Stimulated activated CD4-positive, alpha-beta T cell treated with anti-CD3 and anti-CD28 coated beads, Interleukin-12 subunit alpha, Interleukin-12 subunit beta, amount 100 ng/mL, for 48 hours (primary cell): Measurements from ENCODE around the gene VEPH1.

ENCODE experiments used
- DNase-seq, 3 donors: peaks; one replicate each; pipeline ENCODE4 v3.0.0-alpha.2; 2020; ENCODE audit warnings: low read depth in 2 of 3, low spot score in 1 of 3

VEPH1 gene

GRCh38 chr3:157502916-157503595 is at the start of gene VEPH1:
TSS of gene VEPH1 (minus strand) at chr3:157503416. CDS start at chr3:157495349, 8,067 bp downstream.
- no peak for DNase-seq

- DNase-seq, result no peak
Observed at GRCh38 chr3:157551961-157552360, 48.7 kb upstream of the VEPH1 start.

GRCh38 chr3:157549498-157549897 is 46.3 kb upstream of the VEPH1 start:
- no peak for DNase-seq

GRCh38 chr3:157544501-157545130 is 41.4 kb upstream of the VEPH1 start:
- DNase-seq, result no peak

- no peak for DNase-seq
Observed at GRCh38 chr3:157543501-157544035, 40.4 kb upstream of the VEPH1 start.

GRCh38 chr3:157542711-157543500 is 39.7 kb upstream of the VEPH1 start:
- no peak for DNase-seq

- DNase-seq, result no peak
Observed at GRCh38 chr3:157541506-157542236, 38.5 kb upstream of the VEPH1 start.

GRCh38 chr3:157540656-157541055 is 37.4 kb upstream of the VEPH1 start:
- DNase-seq, result no peak

GRCh38 chr3:157535667-157536066 is 32.5 kb upstream of the VEPH1 start:
- no peak for DNase-seq

- DNase-seq, result no peak
Observed at GRCh38 chr3:157534725-157535161, 31.5 kb upstream of the VEPH1 start.

- no peak for DNase-seq
Observed at GRCh38 chr3:157533298-157534070, 30.3 kb upstream of the VEPH1 start.

- DNase-seq, result peak in 1 of 3 donors; percentile 13
Observed at GRCh38 chr3:157532529-157533297, 29.5 kb upstream of the VEPH1 start.

GRCh38 chr3:157531771-157532170 is 28.6 kb upstream of the VEPH1 start:
- no peak for DNase-seq

GRCh38 chr3:157531301-157531660 is 28.1 kb upstream of the VEPH1 start:
- no peak for DNase-seq

- DNase-seq, result no peak
Observed at GRCh38 chr3:157530637-157531300, 27.6 kb upstream of the VEPH1 start.

- DNase-seq, result no peak
Observed at GRCh38 chr3:157529751-157530150, 26.5 kb upstream of the VEPH1 start.

GRCh38 chr3:157529085-157529484 is 25.9 kb upstream of the VEPH1 start:
- no peak for DNase-seq

GRCh38 chr3:157527131-157527881 is 24.1 kb upstream of the VEPH1 start:
- no peak for DNase-seq
